Choroid plexus epithelial cell (primary cell): Measurements from ENCODE around the gene LIMA1.
A peak's percentile ranks its signal among the peaks of the same experiment; 100 is the strongest.
"Not testable (repeated sequence)": the region's sequence is repeated elsewhere in the genome, so short reads cannot be mapped to it uniquely, and the experiment has no call there.

Experiments used
- DNase-seq: peaks from one replicate; pipeline ENCODE4 v3.0.0-alpha.2; 2010; ENCODE audit warnings: low read depth
- H3K4me3 ChIP-seq: 2 replicates; pipeline ENCODE4 v1.5.1; 2011; ENCODE audit warnings: low read depth, mild to moderate bottlenecking, control low read depth, low read length, moderate library complexity
- TF ChIP-seq, protein P1 (sequence below): conservative IDR thresholded peaks from 2 replicates; pipeline ENCODE4 v1.5.1; 2011; ENCODE audit warnings: low read depth, mild to moderate bottlenecking, control low read depth, inconsistent platforms, low read length, moderate library complexity

The LIMA1 gene

DNA sequence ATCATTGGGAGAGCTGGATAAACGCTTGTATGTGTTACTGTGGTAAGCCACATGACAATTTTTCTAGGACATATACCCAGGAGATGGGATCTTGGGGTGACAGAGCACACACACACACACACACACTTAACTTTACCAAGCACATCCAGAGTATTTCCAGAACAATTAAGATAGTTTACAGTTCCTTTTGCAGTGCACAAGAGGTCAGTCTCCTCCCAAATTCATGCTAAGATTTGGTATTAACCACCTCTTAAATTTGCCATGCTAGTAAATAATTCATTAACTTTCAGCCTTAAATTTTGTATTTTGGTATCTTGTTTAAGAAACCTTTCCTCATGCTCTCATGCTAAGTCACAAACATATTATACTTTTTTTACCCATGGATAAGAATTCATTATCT, 33.9 kb upstream of the LIMA1 start:
- DNase-seq, result peak; percentile 23
- no peak overlapping the region for H3K4me3 ChIP-seq
- TF ChIP-seq, protein P1, sequence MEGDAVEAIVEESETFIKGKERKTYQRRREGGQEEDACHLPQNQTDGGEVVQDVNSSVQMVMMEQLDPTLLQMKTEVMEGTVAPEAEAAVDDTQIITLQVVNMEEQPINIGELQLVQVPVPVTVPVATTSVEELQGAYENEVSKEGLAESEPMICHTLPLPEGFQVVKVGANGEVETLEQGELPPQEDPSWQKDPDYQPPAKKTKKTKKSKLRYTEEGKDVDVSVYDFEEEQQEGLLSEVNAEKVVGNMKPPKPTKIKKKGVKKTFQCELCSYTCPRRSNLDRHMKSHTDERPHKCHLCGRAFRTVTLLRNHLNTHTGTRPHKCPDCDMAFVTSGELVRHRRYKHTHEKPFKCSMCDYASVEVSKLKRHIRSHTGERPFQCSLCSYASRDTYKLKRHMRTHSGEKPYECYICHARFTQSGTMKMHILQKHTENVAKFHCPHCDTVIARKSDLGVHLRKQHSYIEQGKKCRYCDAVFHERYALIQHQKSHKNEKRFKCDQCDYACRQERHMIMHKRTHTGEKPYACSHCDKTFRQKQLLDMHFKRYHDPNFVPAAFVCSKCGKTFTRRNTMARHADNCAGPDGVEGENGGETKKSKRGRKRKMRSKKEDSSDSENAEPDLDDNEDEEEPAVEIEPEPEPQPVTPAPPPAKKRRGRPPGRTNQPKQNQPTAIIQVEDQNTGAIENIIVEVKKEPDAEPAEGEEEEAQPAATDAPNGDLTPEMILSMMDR, result no peak

DNA sequence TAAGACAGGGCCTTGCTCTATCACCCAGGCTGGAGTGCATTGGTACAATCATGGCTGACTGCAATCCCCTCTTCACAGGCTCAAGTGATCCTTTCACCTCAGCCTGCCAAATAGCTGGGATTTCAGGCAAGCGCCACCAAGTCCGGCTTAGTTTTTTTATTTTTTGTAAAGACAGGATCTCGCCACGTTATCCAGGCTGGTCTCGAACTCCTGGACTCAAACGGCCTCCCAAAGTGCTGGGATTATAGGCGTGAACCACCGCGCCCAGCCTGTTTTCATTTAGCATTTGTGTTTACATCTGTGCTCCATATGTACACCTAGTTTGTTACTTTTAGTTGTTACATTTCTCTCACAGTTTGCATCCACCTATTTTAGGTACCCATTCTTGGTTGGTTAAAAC, 32.5 kb upstream of the LIMA1 start:
- no peak for DNase-seq
- no peak overlapping the region for H3K4me3 ChIP-seq
- TF ChIP-seq, protein P1, result no peak

DNA sequence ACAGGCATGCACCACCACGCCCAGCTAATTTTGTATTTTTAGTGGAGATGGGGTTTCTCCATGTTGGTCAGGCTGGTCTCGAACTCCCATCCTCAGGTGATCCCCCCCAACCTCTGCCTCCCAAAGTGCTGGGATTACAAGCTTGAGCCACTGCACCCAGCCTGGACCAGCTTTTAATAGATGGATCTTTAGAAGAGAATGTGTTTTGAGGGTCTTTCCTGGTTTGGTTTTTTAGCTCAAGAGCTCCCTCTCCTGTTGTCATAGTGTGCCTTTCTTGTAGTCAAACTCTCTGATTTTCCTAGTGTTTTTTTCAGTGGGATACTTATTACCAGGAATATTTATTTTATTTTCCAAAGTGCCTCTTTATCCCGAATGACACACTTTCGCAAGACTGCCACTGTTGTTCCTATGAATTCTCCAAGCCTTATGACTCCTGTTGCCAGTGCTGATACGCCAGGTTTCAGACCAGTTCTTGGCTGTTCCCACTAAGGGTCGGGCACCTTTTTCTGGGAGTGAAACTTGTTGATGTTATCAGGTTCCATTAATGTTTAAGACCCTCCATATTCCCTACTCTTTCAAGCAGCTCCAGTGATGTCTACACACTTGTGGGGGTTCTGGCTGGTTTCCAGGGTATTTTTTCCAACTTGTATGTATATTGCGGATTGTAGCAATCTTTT, 31.5 kb upstream of the LIMA1 start:
- TF ChIP-seq, protein P1, result peak; percentile 74
- peak; percentile 83 for DNase-seq
- H3K4me3 ChIP-seq, result no peak overlapping the region

DNA sequence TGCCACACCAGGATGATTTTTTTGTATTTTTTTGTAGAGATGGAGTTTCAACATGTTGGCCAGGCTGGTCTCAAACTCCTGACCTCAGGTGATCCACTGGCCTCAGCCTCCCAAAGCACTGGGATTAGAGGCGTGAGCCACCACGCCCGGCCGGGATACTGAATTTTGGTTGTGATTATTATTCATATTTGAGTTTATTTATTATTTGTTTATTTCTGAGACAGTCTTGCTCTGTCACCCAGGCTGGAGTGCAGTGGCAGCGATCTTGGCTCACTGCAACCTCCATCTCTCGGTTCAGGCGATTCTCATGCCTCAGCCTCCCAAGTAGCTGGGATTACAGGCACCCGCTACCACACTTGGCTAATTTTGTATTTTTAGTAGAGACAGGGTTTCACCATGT, 30.7 kb upstream of the LIMA1 start:
- not testable (repeated sequence) for DNase-seq, H3K4me3 ChIP-seq

DNA sequence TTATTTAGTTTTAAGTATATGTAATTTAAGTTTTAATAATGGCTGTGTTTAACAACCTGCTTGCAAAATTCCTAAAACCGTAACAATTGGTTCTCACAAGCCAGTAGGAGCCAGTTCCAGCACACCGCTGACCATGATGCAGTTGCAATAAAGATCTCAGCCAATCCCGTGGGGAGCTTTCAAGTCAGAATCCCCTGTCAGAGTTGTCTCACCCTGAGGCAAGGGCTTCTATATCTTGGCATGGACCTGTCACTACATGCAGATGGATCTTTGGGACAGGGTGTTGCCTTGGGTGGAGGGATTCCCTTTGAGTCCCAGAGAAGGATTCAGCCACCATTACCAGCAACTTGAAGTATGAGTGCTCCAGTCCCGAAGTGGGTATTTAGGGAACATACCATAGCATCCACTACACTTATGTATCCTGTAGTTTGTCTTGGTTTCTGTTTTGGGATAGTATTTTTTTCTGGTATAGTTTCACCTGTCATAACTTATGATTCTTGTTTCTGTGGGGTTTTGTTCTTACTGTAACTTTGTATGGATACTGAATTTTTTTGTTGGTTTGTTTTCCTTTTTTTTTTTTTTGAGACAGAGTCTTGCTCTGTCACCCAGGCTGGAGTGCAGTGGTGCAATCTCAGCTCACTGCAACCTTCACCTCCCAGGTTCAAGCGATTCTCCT, 30.1 kb upstream of the LIMA1 start:
- TF ChIP-seq, protein P1, result no peak
- no peak for DNase-seq
- no peak overlapping the region for H3K4me3 ChIP-seq

DNA sequence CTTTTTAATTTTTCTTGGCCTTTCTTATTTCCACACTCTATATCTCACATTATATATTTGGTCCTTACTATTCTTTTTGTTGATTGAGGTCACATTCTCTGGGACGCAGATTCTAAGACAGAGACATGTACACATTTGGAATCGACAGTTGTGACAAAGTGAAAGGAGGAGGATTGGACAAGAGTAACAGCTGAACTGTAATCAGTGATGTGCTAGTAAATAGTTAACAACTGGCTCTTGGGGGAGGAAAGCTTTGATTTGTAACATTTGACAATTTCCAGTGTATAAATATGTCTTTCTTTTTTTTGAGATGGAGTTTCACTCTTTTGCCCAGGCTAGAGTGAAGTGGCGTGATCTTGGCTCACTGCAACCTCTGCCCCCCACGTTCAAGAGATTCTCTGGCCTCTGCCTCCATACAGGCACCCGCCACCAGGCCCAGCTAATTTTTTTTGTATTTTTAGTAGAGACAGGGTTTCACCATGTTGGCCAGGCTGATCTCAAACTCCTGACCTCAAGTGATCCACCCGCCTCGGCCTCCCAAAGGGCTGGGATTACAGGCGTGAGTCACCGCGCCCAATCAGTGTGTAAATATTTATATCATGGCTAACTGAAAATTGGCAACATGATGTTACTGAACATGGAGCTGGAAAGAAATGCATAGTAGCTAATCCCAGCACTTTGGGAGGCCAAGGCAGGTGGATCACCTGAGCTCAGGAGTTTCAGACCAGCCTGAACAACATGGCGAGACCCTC, 28.7 kb upstream of the LIMA1 start:
- H3K4me3 ChIP-seq, result not testable (repeated sequence)
- peak; percentile 40 for DNase-seq

DNA sequence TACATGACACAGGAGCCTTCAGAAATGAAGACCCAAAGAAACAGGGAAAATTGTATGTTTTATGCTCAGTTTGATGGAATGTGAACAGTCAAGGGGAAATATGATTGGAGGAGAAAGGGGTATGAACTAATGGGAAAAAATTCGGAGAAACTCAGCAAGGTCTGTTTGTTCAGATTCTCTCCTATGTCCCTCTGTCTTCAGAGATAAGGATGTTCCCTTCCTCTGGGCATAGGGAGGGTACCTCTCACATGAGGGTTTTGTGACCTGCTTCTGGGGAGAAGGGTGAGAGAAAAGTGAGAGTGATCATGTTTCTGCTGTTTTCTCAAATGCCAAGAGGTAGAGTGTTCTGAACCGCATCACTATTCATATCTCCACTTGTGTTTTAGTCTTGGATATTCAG, 26.6 kb upstream of the LIMA1 start:
- DNase-seq, result no peak
- TF ChIP-seq, protein P1, result no peak
- H3K4me3 ChIP-seq, result no peak overlapping the region

DNA sequence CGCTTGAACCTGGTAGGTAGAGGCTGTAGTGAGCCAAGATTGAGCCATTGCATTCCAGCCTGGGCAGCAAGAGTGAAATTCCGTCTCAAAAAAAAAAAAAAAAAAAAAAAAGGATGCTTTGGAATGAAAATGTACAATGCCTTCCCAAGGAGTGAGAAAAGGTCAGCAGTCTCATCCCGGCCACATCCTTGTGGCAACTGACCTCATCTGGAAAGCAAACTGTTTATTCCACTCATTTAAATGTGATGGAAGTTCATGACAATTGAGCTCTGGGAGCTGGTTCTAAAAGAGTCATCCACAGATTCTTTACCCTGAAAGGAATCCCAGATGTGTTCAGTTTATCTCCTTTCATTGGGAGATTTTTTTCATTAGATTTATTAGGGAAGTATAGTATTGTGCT, 19.4 kb upstream of the LIMA1 start:
- H3K4me3 ChIP-seq, result no peak overlapping the region
- no peak for DNase-seq
- TF ChIP-seq, protein P1, result no peak
